MG63 (cell line): ENCODE measurements around the gene FSTL4. TPM values are rescaled to one million over a fixed set of nuclear protein-coding genes. Genes with fewer than 3 reads are reported as not detected.
A peak's percentile ranks its signal among the peaks of the same experiment; 100 is the strongest.

ENCODE experiments used
- DNase-seq: peaks from one replicate; pipeline ENCODE4 v3.0.0-alpha.2; 2020
- H3K27me3 ChIP-seq: fragments of 250-450 bp; sonication (Bioruptor Pico); 2 replicates; pipeline ENCODE4 v1.5.1; 2020; ENCODE audit warnings: mild to moderate bottlenecking, moderate library complexity
- H3K36me3 ChIP-seq: fragments of 250-450 bp; sonication (Bioruptor Pico); 2 replicates; pipeline ENCODE4 v1.5.1; 2020; ENCODE audit warnings: mild to moderate bottlenecking, moderate library complexity
- H3K4me3 ChIP-seq: fragments of 250-450 bp; sonication (Bioruptor Pico); 2 replicates; pipeline ENCODE4 v1.5.1; 2020; ENCODE audit warnings: mild to moderate bottlenecking, moderate library complexity
- H3K9me3 ChIP-seq: fragments of 250-450 bp; sonication (Bioruptor Pico); 2 replicates; pipeline ENCODE4 v1.5.1; 2020; ENCODE audit warnings: mild to moderate bottlenecking, moderate library complexity
- total RNA-seq: library from RNA; depleted of rRNA; stranded (reverse); fragments of >200 nt; shearing (Covaris generic); gene quantifications from 2 replicates; pipeline ENCODE4 v1.2.3, GENCODE V29; 2014; ENCODE audit warnings: low replicate concordance

The FSTL4 gene
- total RNA-seq, 1 experiment from 2014 or later = not detected

- no peaks in the 10 kb centered on the region for H3K27me3 ChIP-seq
- no peaks in the 10 kb centered on the region; the same call in 1 of the 2 replicates for H3K9me3 ChIP-seq
- no peaks in the 10 kb centered on the region for H3K36me3 ChIP-seq
- no peak for DNase-seq
- no peak overlapping the region for H3K4me3 ChIP-seq
These were observed 128.8 kb downstream of the FSTL4 start for GRCh38 chr5:133483406-133484090.

- DNase-seq = peak; percentile 72
These were observed 130.3 kb downstream of the FSTL4 start for GRCh38 chr5:133482028-133482427.

GRCh38 chr5:133480866-133481265 is 131.5 kb downstream of the FSTL4 start:
- no peaks in the 10 kb centered on the region for H3K36me3 ChIP-seq
- H3K9me3 ChIP-seq = no peaks in the 10 kb centered on the region; the same call in 1 of the 2 replicates
- no peak for DNase-seq
- H3K4me3 ChIP-seq = no peak overlapping the region
- H3K27me3 ChIP-seq = peaks cover 5% of the 10 kb centered on the region; the same call in 1 of the 2 replicates

More at GRCh38 chr5:133482028-133482427, 130.3 kb downstream of the FSTL4 start:
- no peaks in the 10 kb centered on the region; the same call in 1 of the 2 replicates for H3K9me3 ChIP-seq
- no peak overlapping the region for H3K4me3 ChIP-seq
- H3K36me3 ChIP-seq = no peaks in the 10 kb centered on the region
- peaks cover 5% of the 10 kb centered on the region; the same call in 1 of the 2 replicates for H3K27me3 ChIP-seq

GRCh38 chr5:133480366-133480765 is 132.0 kb downstream of the FSTL4 start:
- no peak overlapping the region for H3K4me3 ChIP-seq
- no peaks in the 10 kb centered on the region; the same call in 1 of the 2 replicates for H3K9me3 ChIP-seq
- no peak for DNase-seq
- H3K36me3 ChIP-seq = no peaks in the 10 kb centered on the region
- H3K27me3 ChIP-seq = peaks cover 5% of the 10 kb centered on the region; the same call in 1 of the 2 replicates

- DNase-seq = no peak
- Histone ChIP-seq H3K36me3 (no peaks in the 10 kb centered on the region), H3K4me3 (no peak overlapping the region), H3K27me3 (peaks cover 10% of the 10 kb centered on the region; the same call in 1 of the 2 replicates), H3K9me3 (no peaks in the 10 kb centered on the region; the same call in 1 of the 2 replicates)
These were observed 133.9 kb downstream of the FSTL4 start for GRCh38 chr5:133478199-133478985.

- DNase-seq = no peak
- peaks cover 10% of the 10 kb centered on the region; the same call in 1 of the 2 replicates for H3K27me3 ChIP-seq
These were observed 136.4 kb downstream of the FSTL4 start for GRCh38 chr5:133475986-133476385.

GRCh38 chr5:133474851-133475590 is 137.3 kb downstream of the FSTL4 start:
- no peak for DNase-seq
- Histone ChIP-seq H3K27me3 (peaks cover 14% of the 10 kb centered on the region; the same call in 1 of the 2 replicates), H3K4me3 (no peak overlapping the region), H3K36me3 (no peaks in the 10 kb centered on the region), H3K9me3 (no peaks in the 10 kb centered on the region)

More at GRCh38 chr5:133475986-133476385, 136.4 kb downstream of the FSTL4 start:
- Histone ChIP-seq H3K36me3 (no peaks in the 10 kb centered on the region), H3K4me3 (no peak overlapping the region), H3K9me3 (no peaks in the 10 kb centered on the region)

- peaks cover 15% of the 10 kb centered on the region; the same call in 1 of the 2 replicates for H3K27me3 ChIP-seq
- H3K36me3 ChIP-seq = no peaks in the 10 kb centered on the region
- no peaks in the 10 kb centered on the region for H3K9me3 ChIP-seq
- no peak overlapping the region for H3K4me3 ChIP-seq
- DNase-seq = no peak
These were observed 139.1 kb downstream of the FSTL4 start for GRCh38 chr5:133473291-133473690.

GRCh38 chr5:133472829-133473228 is 139.5 kb downstream of the FSTL4 start:
- no peak overlapping the region for H3K4me3 ChIP-seq
- no peak for DNase-seq
- no peaks in the 10 kb centered on the region for H3K9me3 ChIP-seq
- peaks cover 13% of the 10 kb centered on the region; the same call in 1 of the 2 replicates for H3K27me3 ChIP-seq
- no peaks in the 10 kb centered on the region for H3K36me3 ChIP-seq

- no peak for DNase-seq
- no peak overlapping the region for H3K4me3 ChIP-seq
- no peaks in the 10 kb centered on the region for H3K9me3 ChIP-seq
- H3K36me3 ChIP-seq = no peaks in the 10 kb centered on the region
- H3K27me3 ChIP-seq = peaks cover 12% of the 10 kb centered on the region; the same call in 1 of the 2 replicates
These were observed 140.6 kb downstream of the FSTL4 start for GRCh38 chr5:133471699-133472098.

GRCh38 chr5:133470841-133471240 is 141.5 kb downstream of the FSTL4 start:
- Histone ChIP-seq H3K4me3 (no peak overlapping the region), H3K9me3 (no peaks in the 10 kb centered on the region), H3K27me3 (peaks cover 12% of the 10 kb centered on the region; the same call in 1 of the 2 replicates), H3K36me3 (no peaks in the 10 kb centered on the region)
- no peak for DNase-seq

- H3K9me3 ChIP-seq = no peaks in the 10 kb centered on the region
- no peaks in the 10 kb centered on the region for H3K36me3 ChIP-seq
- H3K4me3 ChIP-seq = no peak overlapping the region
- H3K27me3 ChIP-seq = peaks cover 12% of the 10 kb centered on the region; the same call in 1 of the 2 replicates
- no peak for DNase-seq
These were observed 142.5 kb downstream of the FSTL4 start for GRCh38 chr5:133469846-133470245.

- peaks cover 8% of the 10 kb centered on the region; the same call in 1 of the 2 replicates for H3K27me3 ChIP-seq
- no peaks in the 10 kb centered on the region for H3K9me3 ChIP-seq
- H3K4me3 ChIP-seq = no peak overlapping the region
- H3K36me3 ChIP-seq = no peaks in the 10 kb centered on the region
- DNase-seq = no peak
These were observed 143.1 kb downstream of the FSTL4 start for GRCh38 chr5:133469252-133469651.

GRCh38 chr5:133468596-133468995 is 143.7 kb downstream of the FSTL4 start:
- no peak for DNase-seq
- Histone ChIP-seq H3K36me3 (no peaks in the 10 kb centered on the region), H3K9me3 (no peaks in the 10 kb centered on the region), H3K27me3 (peaks cover 7% of the 10 kb centered on the region; the same call in 1 of the 2 replicates), H3K4me3 (no peak overlapping the region)

- Histone ChIP-seq H3K27me3 (peaks cover 7% of the 10 kb centered on the region; the same call in 1 of the 2 replicates), H3K36me3 (no peaks in the 10 kb centered on the region), H3K9me3 (no peaks in the 10 kb centered on the region), H3K4me3 (no peak overlapping the region)
- no peak for DNase-seq
These were observed 144.4 kb downstream of the FSTL4 start for GRCh38 chr5:133467826-133468463.

- no peaks in the 10 kb centered on the region for H3K9me3 ChIP-seq
- DNase-seq = no peak
- no peak overlapping the region for H3K4me3 ChIP-seq
- peaks cover 7% of the 10 kb centered on the region; the same call in 1 of the 2 replicates for H3K27me3 ChIP-seq
- H3K36me3 ChIP-seq = no peaks in the 10 kb centered on the region
These were observed 145.0 kb downstream of the FSTL4 start for GRCh38 chr5:133467335-133467779.
